GM18873 (cell line): ENCODE results near the gene DUSP19.
"Not testable (repeated sequence)": the region's sequence is repeated elsewhere in the genome, so short reads cannot be mapped to it uniquely, and the experiment has no call there.

Source experiments
- ATAC-seq: cut with Tn5 transposase; IDR thresholded peaks from one replicate; pipeline ENCODE4 v1.9.1; 2021; ENCODE audit warnings: mild to moderate bottlenecking, moderate library complexity, moderate number of reproducible peaks; ENCODE audit not compliant: unreplicated experiment, low FRiP score

Gene DUSP19, protein sequence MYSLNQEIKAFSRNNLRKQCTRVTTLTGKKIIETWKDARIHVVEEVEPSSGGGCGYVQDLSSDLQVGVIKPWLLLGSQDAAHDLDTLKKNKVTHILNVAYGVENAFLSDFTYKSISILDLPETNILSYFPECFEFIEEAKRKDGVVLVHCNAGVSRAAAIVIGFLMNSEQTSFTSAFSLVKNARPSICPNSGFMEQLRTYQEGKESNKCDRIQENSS

DNA sequence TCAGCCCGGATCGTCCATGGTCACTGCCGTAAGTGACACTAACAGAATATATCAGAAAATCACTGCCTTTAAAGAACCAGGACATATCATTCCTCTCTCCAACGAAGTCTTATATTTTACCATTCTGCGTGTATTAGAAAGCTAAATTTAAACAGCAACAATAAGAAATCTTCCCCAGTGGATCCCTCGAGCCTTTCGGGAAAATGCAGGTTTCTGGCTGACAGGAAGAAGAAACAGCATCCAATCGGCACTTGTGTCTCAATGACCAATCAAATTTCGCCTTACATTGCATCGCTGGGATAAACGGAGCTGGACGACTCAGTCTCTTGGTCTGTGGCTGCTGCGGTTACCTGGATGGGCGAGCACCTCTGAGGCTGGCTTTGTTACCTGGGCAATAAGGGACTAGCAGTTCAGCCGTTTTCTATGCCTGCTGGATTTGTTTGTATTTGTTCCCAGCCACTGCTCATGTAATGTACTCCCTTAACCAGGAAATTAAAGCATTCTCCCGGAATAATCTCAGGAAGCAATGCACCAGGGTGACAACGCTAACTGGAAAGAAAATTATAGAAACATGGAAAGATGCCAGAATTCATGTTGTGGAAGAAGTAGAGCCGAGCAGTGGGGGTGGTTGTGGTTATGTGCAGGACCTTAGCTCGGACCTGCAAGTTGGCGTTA lies at the start of gene DUSP19:
Gene DUSP19, plus strand, starts transcription at position 284 of the 675 bp plus-strand sequence. Its CDS starts 187 bp downstream, at position 471.
- peak; percentile 89 for ATAC-seq

DNA sequence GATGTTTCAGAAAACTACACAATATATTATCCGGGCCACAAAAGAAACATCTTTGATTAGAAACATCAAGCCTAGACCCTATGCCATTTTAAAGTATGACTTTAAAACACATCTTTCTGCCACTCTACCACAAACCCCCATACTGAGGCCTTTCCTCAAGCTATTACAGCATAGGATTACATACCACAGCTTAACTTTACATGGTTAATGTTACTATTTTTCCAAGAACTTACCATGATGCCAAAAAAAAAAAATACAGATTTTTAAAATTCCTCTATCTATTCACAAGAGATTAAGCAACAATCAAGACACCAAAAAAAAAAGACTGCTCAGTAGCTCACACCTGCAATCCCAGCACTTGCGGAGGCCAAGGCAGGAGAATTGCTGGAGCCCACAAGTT lies 49.3 kb upstream of the DUSP19 start:
- ATAC-seq: no peak

DNA sequence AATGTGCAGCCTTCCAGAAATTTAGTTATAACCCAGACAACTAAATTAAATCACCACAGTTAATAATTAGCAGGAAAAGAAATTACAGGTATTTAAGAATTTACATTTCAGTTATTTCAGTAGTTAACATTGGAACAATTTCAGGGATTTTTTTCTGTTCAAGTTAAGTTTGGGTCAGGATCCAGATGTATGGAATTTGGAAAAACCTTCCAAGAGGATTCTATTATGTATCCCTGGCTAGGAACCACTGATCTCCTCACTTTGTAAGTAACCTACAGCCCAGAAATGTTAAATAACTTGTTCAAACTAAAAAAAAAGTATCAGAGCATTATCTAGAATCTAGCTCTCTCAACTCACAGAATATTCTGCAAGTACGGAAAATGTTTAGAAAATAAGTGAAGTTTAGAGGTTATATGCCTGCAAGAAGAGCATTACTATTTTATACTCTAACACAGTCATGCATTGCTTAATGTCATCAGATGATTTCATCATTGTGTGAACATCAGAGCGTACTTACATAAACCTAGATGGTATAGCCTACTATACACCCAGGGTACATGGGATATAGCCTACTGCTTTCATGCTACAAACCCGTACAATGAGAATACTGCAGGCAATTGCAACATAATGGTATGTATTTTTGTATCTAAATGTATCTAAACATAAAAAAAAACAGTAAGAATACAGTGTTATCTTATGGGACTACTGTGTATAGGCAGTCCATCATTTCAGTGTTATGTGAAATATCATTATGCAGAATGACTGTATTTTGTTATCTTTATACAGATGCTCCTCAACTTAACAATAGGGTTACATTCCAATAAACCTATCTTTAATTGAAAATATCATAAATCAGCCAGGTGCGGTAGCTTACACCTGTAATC lies 46.4 kb upstream of the DUSP19 start:
- ATAC-seq: no peak

DNA sequence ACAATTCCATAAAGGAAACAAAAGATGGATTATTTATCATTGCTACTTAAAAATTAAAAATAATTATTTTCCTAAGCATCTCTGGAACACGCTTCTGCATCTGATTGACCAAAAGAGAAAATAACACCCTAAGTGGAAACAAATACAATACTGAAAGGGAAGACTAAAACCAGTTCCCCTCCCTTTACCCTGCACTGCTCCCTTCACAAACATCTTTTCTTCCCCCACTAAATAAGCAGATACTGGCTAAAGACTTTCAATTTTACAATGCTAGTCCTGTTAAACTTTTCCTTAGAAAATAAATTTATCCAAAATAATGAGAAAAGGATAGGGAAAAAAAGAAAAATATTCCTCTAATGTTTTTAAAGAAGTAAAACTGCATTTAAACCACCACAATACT lies 44.6 kb upstream of the DUSP19 start:
- no peak for ATAC-seq

DNA sequence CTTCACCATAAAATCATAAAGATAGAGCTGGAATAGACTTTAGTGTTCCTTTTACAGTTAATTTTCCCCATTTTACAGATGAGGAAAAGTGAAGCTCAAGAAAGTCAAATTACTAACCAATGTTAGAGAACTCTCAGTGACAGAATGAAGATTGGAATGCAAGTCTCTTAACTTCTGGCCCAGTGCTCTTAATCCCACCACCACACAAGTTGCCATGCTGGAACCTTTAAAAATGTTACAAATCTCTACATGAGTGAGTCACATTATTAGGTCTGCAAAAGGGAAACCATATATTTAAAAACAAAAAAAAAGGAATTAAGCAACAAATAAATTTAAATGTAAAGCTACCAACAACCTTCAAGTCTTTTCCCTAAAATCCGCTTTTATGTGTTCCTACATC lies 43.7 kb upstream of the DUSP19 start:
- no peak for ATAC-seq

DNA sequence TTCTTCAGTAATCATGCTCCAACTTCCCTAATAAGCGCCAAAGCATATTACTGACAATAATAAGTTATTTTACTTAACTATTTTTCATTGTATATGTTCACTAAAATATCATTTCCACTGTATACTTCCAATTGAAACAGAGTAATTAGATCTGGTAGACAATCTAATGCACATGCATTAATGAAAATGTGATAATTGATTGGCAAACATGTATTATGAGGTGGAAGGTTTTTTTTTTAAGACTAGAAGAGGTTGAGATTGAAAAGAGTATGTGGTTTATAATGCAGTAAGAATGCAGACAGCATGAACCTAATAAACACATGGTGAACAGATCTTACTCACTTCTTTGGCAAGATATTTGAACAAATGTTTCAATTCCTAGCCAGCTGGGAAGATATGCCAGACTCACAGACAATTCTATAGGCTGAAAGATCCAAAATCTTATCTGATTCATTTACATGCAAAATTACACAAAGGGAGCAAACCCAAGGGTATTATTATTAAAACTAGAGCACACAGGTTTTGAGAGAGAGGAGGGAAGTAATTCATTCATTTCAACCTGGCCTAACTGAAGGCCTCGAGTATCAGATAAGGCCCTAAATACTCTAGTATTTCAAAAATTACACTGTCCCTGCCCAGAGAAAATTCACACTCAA lies 43.1 kb upstream of the DUSP19 start:
- ATAC-seq: no peak

DNA sequence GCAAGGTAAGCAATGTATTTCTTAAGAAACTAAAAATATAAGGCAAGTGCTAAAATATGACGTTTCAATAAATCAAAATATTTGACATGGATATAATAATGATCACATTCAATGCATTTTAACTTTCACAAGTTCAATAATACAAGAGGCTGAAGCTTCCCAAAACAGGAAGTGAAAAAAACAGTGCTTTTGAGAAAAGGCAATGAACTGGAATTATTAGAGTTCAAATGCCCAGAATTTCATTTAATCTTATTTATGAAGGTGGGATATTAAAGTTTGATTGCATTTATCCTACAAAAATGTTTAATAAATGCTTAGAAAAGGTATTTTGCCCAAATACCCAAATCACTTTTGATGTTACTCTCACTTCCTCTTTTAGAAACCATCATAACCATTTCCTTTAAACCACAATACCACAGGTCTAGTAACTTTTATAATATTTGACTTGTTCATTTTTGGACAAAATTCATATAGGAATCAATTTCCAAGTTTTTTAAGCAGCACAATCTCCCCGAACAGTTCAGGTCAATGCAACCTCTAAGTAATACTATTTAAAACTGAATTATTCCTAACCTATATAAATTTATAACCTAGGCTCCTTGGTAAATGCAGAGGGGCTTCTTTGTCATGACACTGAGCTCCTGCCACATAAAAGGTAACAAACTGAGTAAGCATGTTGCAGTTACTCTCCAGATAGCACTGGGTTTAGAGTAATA lies 42.4 kb upstream of the DUSP19 start:
- peak; percentile 65 for ATAC-seq

DNA sequence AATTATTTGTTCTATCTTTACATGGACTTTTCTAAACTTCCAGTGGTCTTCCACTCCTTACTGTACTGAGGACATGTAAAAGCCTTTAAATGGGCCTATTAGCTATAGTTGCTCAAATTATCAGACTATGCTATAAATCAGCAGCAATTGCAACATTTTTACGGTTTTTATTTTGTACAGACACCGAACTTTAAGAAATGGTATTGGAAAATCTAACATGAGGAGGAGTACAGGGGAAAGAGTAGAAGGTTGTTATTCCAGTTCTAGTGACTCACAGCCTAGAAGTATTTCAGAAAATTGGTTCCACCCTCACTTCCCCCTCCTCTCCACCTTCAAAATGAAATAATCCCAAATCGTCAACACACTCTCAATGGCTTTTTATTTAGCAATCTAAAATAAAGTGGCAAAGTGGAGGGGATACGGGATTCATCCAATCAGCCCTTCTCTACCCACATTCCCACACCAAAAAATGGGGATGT lies 41.4 kb upstream of the DUSP19 start:
- ATAC-seq: no peak

DNA sequence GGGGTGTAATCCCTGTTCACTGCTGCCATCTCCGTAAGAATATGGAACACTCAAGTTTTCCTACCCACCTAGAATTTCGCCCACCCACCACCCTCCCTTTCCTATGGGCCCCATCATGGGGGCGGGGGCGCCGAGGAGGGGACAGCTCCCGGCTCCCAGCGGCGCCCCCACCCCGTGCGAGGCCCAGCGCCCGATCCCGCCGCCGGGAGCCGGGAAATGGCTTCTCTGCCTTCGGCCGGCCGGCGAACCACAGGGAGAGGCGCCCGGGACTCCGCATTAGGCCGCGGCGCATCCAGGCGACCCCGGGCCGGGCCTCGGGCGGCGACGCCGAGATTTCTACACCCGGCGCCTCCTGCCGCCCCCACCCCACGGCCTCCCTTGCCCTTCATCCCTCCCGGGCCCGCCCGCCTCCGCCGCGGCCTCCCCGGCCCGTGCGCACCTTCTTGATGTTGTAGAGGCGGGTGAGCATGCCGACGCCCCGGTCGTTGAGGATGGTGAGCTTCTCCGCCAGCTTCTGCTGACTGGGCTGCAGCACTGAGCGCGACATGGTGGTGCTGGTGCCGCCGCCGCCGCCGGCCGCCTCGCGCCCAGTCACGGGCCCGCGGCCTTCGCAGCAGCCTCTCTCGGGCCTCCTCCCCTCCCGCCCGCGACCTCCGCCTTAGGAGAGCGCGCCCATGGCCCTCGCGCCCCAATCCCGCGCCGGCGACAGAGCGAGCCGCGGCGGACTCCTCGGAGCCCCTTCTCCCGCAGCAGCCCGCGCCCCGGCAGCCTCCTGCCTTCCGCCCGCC lies 40.8 kb upstream of the DUSP19 start:
- ATAC-seq: peak; percentile 29

DNA sequence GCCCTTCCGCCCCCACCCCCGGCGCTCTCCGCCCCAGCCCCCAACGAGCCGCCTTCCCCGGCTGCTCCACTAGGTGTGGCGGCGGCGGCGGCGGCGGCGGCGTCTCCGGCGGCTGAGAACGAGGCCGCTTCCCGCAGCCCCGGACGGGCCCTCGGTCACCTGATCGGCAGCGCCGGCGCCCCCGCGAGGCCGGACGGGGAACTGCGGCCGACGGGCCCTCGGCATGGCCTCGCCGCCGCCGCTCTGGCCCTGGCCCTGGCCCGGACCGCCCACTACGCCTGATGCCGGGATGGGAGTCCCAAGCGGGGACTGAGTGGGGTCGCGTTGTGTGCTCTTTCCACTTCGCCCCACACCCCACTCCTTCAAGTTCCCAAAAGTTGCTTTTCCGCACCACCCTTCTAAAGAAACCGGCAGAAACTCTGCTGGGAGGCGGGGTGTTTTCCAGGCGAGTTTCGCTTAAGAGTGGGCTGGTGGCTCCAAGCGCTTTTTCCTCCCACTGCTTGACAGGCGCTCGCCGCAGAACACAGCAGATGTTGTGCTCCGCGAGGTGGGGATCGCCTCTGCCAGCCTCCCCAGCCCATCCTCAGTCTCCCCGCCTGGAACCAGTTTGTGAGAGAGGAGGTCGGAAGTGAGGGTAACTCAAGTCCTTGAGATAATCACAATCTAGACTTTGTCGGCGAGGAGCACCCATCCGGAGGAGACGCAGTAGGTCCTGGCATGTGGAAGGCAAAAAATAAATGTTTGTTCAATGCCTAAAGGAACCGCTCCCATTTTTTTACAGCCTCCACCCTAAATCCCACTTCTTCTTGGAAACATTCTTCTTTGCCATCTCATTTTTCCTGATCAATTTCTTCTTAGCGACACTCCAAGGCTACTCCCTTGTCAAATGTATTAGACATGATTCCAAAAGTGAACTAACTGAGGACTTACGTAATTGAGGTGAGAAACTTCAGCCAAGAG lies 39.9 kb upstream of the DUSP19 start, which contains the start of gene NCKAP1:
Gene NCKAP1, minus strand, starts transcription at position 117 of the 960 bp plus-strand sequence. CDS start 358 bp downstream, outside the sequence.
- peak; percentile 61 for ATAC-seq

DNA sequence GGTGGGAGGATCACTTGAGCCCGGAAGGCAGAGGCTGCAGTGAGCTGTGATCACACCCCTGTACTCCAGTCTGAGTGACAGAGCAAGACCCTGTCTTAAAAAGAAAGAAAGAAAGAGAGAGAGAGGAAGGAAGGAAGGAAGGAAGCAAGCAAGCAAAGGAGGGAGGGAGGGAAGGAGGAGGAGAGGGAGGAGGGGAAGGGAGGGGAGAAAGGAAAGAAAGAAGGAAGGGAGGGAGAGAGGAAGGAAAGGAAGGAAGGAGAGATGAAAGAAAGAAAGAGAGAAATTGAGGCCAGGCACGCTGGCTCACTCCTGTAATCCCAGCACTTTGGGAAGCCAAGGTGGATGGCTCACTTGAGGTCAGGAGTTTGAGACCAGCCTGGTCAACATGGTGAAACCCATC lies 37.9 kb upstream of the DUSP19 start:
- no peak for ATAC-seq

DNA sequence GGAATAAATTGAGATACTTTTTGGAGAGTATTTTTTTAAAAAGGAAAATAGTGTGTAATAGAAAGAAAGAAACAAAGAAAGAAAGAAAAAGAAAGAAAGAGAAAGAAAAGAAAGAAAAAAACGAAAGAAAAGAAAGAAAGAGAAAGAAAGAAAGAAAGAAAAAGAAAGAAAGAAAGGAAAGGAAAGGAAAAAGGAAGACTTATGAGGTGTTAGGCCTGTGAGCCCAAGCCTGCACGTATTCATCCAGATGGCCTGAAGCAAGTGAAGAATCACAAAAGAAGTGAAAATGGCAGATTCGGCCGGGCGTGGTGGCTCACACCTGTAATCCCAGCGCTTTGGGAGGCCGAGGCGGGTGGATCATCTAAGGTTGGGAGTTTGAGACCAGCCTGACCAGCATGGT lies 35.0 kb upstream of the DUSP19 start:
- not testable (repeated sequence) for ATAC-seq

DNA sequence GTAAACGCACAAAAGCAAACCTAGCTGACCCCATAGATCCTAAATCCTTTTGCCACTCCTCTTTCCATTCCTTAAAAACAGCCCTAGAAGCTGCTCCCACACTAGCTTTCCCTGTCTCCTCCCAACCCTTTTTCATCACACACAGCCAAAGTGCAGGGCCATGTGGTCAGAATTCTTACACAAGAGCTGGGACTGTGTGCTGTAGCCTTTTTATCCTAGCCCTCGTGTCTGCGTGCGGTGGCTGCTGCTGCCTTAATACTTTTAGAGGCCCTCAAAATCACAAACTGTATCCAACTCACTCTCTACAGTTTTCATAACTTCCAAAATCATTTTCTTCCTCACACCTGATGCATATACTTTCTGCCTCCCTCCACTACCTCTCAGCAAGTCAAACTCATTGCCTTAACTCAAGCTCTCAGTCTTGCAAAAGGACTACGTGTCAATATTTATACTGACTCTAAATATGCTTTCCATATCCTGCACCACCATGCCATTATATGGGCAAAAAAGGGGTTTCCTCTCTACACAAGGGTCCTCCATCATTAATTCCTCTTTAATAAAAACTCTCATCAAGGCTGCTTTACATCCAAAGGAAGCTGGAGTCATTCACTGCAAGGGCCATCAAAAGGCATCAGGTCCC lies 30.9 kb upstream of the DUSP19 start:
- not testable (repeated sequence) for ATAC-seq

DNA sequence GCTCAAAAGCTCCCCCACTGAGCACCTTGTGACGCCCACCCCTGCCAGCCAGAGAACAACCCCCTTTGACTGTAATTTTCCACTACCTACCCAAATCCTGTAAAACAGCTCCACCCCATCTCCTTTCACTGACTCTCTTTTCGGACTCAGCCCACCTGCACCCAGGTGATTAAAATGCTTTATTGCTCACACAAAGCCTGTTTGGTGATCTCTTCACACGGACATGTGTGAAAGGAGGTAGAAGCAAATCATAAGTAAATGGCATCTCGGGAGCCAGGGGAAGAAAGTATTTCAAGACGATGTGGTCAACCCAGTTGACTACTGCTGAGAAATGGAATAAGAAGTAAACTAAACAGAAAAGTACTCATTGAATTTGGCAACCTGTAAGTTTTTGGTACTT lies 29.1 kb upstream of the DUSP19 start:
- ATAC-seq: no peak

DNA sequence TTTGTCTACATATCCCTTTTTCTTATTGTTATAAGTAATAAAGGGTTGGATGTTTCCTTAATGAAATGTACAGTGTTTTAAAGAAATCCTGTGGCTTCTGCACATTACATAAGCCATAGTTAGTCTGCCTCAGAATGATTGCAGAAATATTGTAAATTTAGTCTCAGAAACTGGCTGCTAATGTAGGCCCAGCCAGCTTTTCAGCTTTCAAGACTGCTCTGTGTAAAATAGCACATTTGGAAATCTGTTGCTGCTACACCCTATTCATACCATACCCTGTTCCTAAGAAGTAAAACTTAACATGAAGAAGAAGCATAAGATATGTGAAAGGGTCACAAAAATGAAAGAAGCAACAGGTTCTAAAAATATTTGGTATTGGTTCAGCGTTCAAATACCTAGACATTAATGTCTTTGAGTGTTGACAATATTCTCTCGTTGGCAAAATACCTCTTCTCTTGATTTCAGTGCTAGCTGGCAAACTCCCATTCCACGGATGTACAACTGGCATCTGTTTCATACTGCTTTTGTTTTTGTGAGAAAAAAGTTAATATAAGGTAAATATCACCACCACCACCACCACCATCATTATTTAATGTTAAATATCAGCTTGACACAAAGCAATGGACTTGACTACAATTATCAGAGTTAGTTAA lies 21.1 kb upstream of the DUSP19 start:
- peak; percentile 44 for ATAC-seq

DNA sequence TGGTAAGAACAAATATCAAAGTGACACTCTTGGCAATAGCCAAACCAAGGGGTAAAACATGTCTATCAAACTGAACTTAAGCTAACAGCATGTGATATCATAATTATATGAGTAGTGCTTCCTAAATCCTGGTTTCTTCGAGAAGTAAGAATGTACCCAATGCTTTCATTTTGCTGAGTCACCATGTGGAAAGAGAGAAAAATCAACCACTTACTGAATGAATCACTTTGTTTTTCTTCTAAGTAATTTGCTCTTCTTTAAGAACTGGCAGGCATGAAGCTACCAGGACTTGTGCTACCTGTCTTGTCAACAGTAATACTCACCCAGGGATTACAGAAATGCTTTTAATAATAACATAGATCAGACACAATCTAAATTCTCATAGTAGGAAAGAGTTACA lies 19.0 kb upstream of the DUSP19 start:
- no peak for ATAC-seq
